ENCODE results near the gene SLC39A6.

DNA sequence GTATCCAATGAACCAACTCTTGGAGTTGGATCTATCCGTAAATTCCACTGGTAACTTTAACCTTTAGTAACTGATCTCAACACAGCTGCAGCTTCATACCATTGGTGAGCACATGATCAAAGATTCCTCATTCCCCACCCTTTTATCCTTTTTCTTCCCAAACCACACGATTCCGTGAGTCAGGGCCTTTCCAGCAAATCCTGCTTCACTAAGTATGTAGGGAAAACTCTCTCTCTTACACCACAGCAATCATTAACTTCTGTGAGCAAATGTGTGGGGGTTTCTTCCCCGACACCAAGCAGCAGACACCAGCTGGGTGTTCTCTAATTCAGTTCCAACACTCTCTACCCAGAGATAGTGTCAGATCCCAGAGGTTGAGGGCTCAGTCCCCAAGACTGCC, 24.1 kb upstream of the SLC39A6 start:
- TF ChIP-seq CTCF (IDR thresholded peaks at IDR 0.05) (no peak), POLR2A (IDR thresholded peaks at IDR 0.05) (no peak)
